Mesenchymal stem cell (in vitro differentiated cells and primary cell): ENCODE measurements around the gene HIF1A.
"Not testable (repeated sequence)": the region's sequence is repeated elsewhere in the genome, so short reads cannot be mapped to it uniquely, and the experiment has no call there.

Experiments
- DNase-seq: peaks from one replicate; pipeline ENCODE4 v3.0.0-alpha.2; 2013
- H2AFZ ChIP-seq: one replicate; pipeline ENCODE4 v1.6.1; 2013; ENCODE audit warnings: low read depth, mild to moderate bottlenecking, control low read depth, inconsistent platforms, low read length, moderate library complexity
- H2AK5ac ChIP-seq: 2 replicates; pipeline ENCODE4 v1.6.1; 2013; ENCODE audit warnings: low read length, moderate library complexity, mild to moderate bottlenecking, inconsistent platforms; ENCODE audit not compliant: severe bottlenecking
- H2BK120ac ChIP-seq: one replicate; pipeline ENCODE4 v1.6.1; 2013; ENCODE audit warnings: low read depth, mild to moderate bottlenecking, inconsistent platforms, low read length, moderate library complexity
- H2BK12ac ChIP-seq, 2 experiments: one replicate each; pipeline ENCODE4 v1.6.1; 2013; ENCODE audit warnings: inconsistent platforms in 2 of 2, low read length in 2 of 2, mild to moderate bottlenecking in 2 of 2, moderate library complexity in 2 of 2, control low read depth in 1 of 2
- H2BK15ac ChIP-seq: one replicate; pipeline ENCODE4 v1.6.1; 2013; ENCODE audit warnings: mild to moderate bottlenecking, low read depth, inconsistent platforms; ENCODE audit not compliant: poor library complexity, severe bottlenecking
- H2BK5ac ChIP-seq: 2 replicates; pipeline ENCODE4 v1.6.1; 2013; ENCODE audit warnings: low read depth, mild to moderate bottlenecking, low read length, control low read depth, inconsistent platforms; ENCODE audit not compliant: poor library complexity, severe bottlenecking
- H3K14ac ChIP-seq, 2 experiments: one replicate each; pipeline ENCODE4 v1.6.1; 2013; ENCODE audit warnings: inconsistent platforms in 2 of 2, low read length in 2 of 2, control low read depth in 1 of 2, mild to moderate bottlenecking in 1 of 2, moderate library complexity in 1 of 2
- H3K18ac ChIP-seq, 2 experiments: one replicate each; pipeline ENCODE4 v1.6.1; 2013; ENCODE audit warnings: inconsistent platforms in 2 of 2, low read length in 2 of 2, control low read depth in 1 of 2, low read depth in 1 of 2, mild to moderate bottlenecking in 1 of 2
- H3K23ac ChIP-seq, 2 experiments: one replicate each; pipeline ENCODE4 v1.6.1; 2013; ENCODE audit warnings: inconsistent platforms in 2 of 2, low read length in 2 of 2, mild to moderate bottlenecking in 2 of 2, moderate library complexity in 2 of 2, control low read depth in 1 of 2
- H3K27ac ChIP-seq: 2 replicates; pipeline ENCODE4 v1.5.1; 2013; ENCODE audit warnings: mild to moderate bottlenecking, moderate library complexity, low read length, control low read depth, inconsistent platforms; ENCODE audit not compliant: poor library complexity, severe bottlenecking
- H3K27me3 ChIP-seq, 2 experiments: 2 replicates each; pipeline versions ENCODE4 v1.6.1 to v1.7.0; 2013; ENCODE audit warnings: low read length in 2 of 2, mild to moderate bottlenecking in 2 of 2, moderate library complexity in 2 of 2, control low read depth in 1 of 2, inconsistent platforms in 1 of 2; ENCODE audit not compliant: control insufficient read depth in 1 of 2, insufficient read depth in 1 of 2
- H3K36me3 ChIP-seq, 2 experiments: 2 replicates each; pipeline versions ENCODE4 v1.6.1 to v1.7.0; 2013; ENCODE audit warnings: low read length in 2 of 2, control low read depth in 1 of 2, inconsistent platforms in 1 of 2, low read depth in 1 of 2, mild to moderate bottlenecking in 1 of 2; ENCODE audit not compliant: insufficient read depth in 2 of 2, control insufficient read depth in 1 of 2
- H3K4ac ChIP-seq, 2 experiments: one replicate each; pipeline ENCODE4 v1.6.1; 2013; ENCODE audit warnings: inconsistent platforms in 2 of 2, low read length in 2 of 2, mild to moderate bottlenecking in 2 of 2, moderate library complexity in 2 of 2, control low read depth in 1 of 2, low read depth in 1 of 2
- H3K4me1 ChIP-seq: 2 replicates; pipeline ENCODE4 v1.6.1; 2013; ENCODE audit warnings: low read depth, low read length, control low read depth; ENCODE audit not compliant: control insufficient read depth, insufficient read depth
- H3K4me2 ChIP-seq: 2 replicates; pipeline ENCODE4 v1.6.1; 2013; ENCODE audit warnings: low read length, mild to moderate bottlenecking, inconsistent platforms; ENCODE audit not compliant: poor library complexity, severe bottlenecking
- H3K4me3 ChIP-seq, 2 experiments: 2 replicates each; pipeline versions ENCODE4 v1.5.1 to v1.7.0; 2013; ENCODE audit warnings: low read length in 2 of 2, mild to moderate bottlenecking in 2 of 2, control low read depth in 1 of 2, low read depth in 1 of 2; ENCODE audit not compliant: insufficient read depth in 1 of 2
- H3K79me1 ChIP-seq: replicated peaks from 2 replicates; pipeline ENCODE4 v1.6.1; 2013; ENCODE audit warnings: mild to moderate bottlenecking, control low read depth, low read length, inconsistent platforms; ENCODE audit not compliant: poor library complexity, severe bottlenecking
- H3K9ac ChIP-seq: 2 replicates; pipeline ENCODE4 v1.7.0; 2013; ENCODE audit warnings: mild to moderate bottlenecking, low read length, moderate library complexity
- H3K9me3 ChIP-seq: 2 replicates; pipeline ENCODE4 v1.7.0; 2013; ENCODE audit warnings: mild to moderate bottlenecking, low read length; ENCODE audit not compliant: control insufficient read depth
- H4K8ac ChIP-seq: one replicate; pipeline ENCODE4 v1.6.1; 2013; ENCODE audit warnings: inconsistent platforms, mild to moderate bottlenecking, low read length, moderate library complexity
- H4K91ac ChIP-seq: one replicate; pipeline ENCODE4 v1.6.1; 2013; ENCODE audit warnings: mild to moderate bottlenecking, low read length, inconsistent platforms
- WGBS: methylation state at CpG from one replicate; pipeline ENCODE4 v1.1.7; 2013; ENCODE audit warnings: mixed read lengths; 5-methylcytosine and 5-hydroxymethylcytosine counted together

HIF1A gene

GRCh38 chr14:61753631-61754030 is 58.3 kb downstream of the HIF1A start:
- no peak overlapping the region for H2BK15ac ChIP-seq
- H2AK5ac ChIP-seq: peak overlapping the region; percentile 43
- no peak overlapping the region for H3K4me3 ChIP-seq
- H3K36me3 ChIP-seq: peaks cover 12 to 20% of the 10 kb centered on the region in 2 experiments
- no peak overlapping the region for H2BK5ac ChIP-seq
- H2BK12ac ChIP-seq: no peak overlapping the region
- H3K4me2 ChIP-seq: no peak overlapping the region
- peak; percentile 50 for DNase-seq
- H2BK120ac ChIP-seq: no peak overlapping the region
- H3K9me3 ChIP-seq: no peaks in the 10 kb centered on the region
- H4K91ac ChIP-seq: no peak overlapping the region
- peak overlapping the region; percentile 94 for H3K27ac ChIP-seq
- H3K27me3 ChIP-seq: no peaks in the 10 kb centered on the region
- peak overlapping the region in 1 of 2 experiments; percentile 37 for H3K18ac ChIP-seq
- no peak overlapping the region for H3K4ac ChIP-seq
- H3K14ac ChIP-seq: no peak overlapping the region
- no peak overlapping the region for H3K23ac ChIP-seq
- no peak overlapping the region for H3K9ac ChIP-seq
- H2AFZ ChIP-seq: no peak overlapping the region
- H3K4me1 ChIP-seq: peaks cover 11% of the 10 kb centered on the region
- H4K8ac ChIP-seq: no peak overlapping the region
- H3K79me1 ChIP-seq: peaks cover 4% of the 10 kb centered on the region

GRCh38 chr14:61754627-61755381 is 59.5 kb downstream of the HIF1A start:
- Histone ChIP-seq H4K8ac (no peak overlapping the region), H2AK5ac (no peak overlapping the region), H3K23ac (no peak overlapping the region), H3K4ac (peak overlapping the region in 1 of 2 experiments; percentile 71), H3K36me3 (peaks cover 8 to 10% of the 10 kb centered on the region in 2 experiments), H3K4me1 (peaks cover 11% of the 10 kb centered on the region), H3K79me1 (peaks cover 3% of the 10 kb centered on the region), H2BK12ac (no peak overlapping the region), H3K27ac (peak overlapping the region; percentile 94), H2AFZ (no peak overlapping the region), H2BK5ac (no peak overlapping the region), H2BK120ac (no peak overlapping the region), H3K27me3 (no peaks in the 10 kb centered on the region), H3K9ac (no peak overlapping the region), H2BK15ac (no peak overlapping the region), H3K4me2 (no peak overlapping the region), H3K18ac (peak overlapping the region in 1 of 2 experiments; percentile 73), H3K9me3 (no peaks in the 10 kb centered on the region), H3K4me3 (no peak overlapping the region), H3K14ac (no peak overlapping the region), H4K91ac (no peak overlapping the region)
- WGBS: 54% methylated on average over 4 of the region's 5 CpGs
- DNase-seq: peak; percentile 39

GRCh38 chr14:61755382-61755742 is 60.0 kb downstream of the HIF1A start:
- H4K8ac ChIP-seq, H4K91ac ChIP-seq, H3K79me1 ChIP-seq, H3K4ac ChIP-seq, H3K9ac ChIP-seq, H2BK5ac ChIP-seq, H3K27me3 ChIP-seq, H3K14ac ChIP-seq, H2AK5ac ChIP-seq, DNase-seq, H3K36me3 ChIP-seq, H2AFZ ChIP-seq, H3K4me2 ChIP-seq, H2BK12ac ChIP-seq, H3K23ac ChIP-seq, H3K4me3 ChIP-seq, H2BK120ac ChIP-seq, H3K18ac ChIP-seq, H3K9me3 ChIP-seq, H2BK15ac ChIP-seq: not testable (repeated sequence)
- H3K27ac ChIP-seq: peak overlapping the region; percentile 66
- peaks cover 11% of the 10 kb centered on the region for H3K4me1 ChIP-seq

GRCh38 chr14:61756135-61756534 is 60.8 kb downstream of the HIF1A start:
- WGBS: 87% methylated on average over 2 of the region's 2 CpGs
- Histone ChIP-seq H3K4me3 (no peak overlapping the region), H3K9me3 (no peaks in the 10 kb centered on the region), H3K4me2 (no peak overlapping the region), H3K18ac (no peak overlapping the region), H3K9ac (no peak overlapping the region), H3K27me3 (no peaks in the 10 kb centered on the region), H3K14ac (no peak overlapping the region), H3K27ac (peak overlapping the region; percentile 66), H2BK120ac (no peak overlapping the region), H3K4me1 (peaks cover 7% of the 10 kb centered on the region), H2AK5ac (peak overlapping the region; percentile 80), H4K8ac (no peak overlapping the region), H3K79me1 (peaks cover under 1% of the 10 kb centered on the region), H3K36me3 (peaks cover 0 to 5% of the 10 kb centered on the region in 2 experiments), H2AFZ (no peak overlapping the region), H2BK5ac (peak overlapping the region; percentile 66), H2BK15ac (no peak overlapping the region), H2BK12ac (no peak overlapping the region), H3K4ac (no peak overlapping the region), H3K23ac (no peak overlapping the region), H4K91ac (no peak overlapping the region)
- no peak for DNase-seq
